Femur (tissue), 1 donor: ENCODE data around the gene RAPGEF3.
A peak's percentile ranks its signal among the peaks of the same experiment; 100 is the strongest.

ENCODE experiments used
- DNase-seq: peaks from one replicate; pipeline ENCODE4 v3.0.0-alpha.2; 2017

The RAPGEF3 gene

DNA sequence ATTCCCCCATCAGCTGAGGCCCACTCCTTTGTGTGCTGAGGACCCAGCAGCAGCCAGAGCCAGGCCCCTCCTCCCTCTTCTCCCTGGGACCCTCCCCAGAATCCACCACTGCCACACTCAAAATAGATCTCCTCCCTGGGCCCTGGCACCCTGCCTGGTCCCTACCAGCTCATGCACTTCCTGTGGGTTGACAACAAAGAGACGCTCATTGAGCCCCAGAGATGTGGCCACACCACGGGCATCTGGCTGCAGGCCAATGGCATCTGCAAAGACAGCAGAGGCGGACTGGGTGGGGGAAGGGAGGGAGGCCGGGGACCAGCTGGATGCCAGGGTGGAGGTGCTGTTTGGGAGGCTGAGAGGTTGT is 17.4 kb downstream of the RAPGEF3 start:
- peak; percentile 89 for DNase-seq

DNA sequence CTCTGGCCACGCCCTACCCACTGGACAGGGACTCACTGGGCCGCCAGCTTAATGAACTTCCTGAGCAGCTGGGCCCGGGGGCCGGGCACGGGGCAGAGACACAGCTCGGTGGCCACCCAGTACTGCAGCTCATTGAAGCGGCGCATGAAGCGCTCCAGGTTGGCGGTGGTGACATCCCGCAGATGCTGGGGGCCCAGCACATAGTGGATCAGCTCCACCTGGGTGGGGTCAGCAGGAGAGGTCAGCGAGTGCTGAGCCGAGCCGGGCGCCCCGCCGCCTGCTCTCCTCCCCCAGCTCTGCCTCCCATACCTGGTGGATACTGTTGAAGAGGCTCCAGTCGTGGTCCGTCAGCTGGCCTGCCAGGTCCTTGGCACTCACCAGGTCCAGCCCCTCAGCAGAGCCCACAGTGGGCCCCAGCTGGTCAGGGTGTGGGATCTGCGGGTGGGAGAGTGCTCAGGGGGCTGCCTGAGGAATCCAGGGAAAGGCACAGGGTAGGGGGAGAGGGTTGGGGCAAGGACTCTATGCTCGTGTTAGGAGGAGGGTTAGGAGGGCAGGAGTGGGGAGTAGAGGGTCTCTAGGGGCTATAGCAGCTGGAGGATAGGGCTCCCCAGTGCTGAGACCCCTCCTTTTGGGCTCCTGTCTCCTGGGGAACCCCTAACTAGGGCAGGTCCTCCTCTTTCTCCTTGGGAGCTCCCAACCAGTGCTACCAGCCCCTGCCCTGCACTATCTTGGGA is 17.9 kb downstream of the RAPGEF3 start:
- no peak for DNase-seq

DNA sequence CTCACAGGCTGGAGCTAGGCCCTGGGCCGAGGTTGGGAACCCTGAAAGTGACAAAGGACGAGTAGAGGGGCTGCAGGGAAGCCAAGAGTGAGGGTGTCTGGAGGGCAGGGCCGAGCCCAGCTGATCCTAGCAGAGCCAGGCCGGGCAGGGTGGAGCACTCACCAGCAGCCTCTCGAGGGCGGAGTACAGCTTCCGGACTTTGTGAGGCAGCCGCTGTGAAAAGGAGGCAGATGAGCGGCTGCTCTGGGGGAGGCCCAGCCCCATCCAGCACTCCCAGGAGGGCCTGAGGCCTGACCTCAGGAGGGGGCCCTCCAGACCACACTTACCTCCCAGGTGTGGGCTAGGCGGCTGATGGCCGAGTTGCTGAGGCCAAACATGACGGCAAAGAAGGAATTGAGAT is 18.7 kb downstream of the RAPGEF3 start:
- no peak for DNase-seq

DNA sequence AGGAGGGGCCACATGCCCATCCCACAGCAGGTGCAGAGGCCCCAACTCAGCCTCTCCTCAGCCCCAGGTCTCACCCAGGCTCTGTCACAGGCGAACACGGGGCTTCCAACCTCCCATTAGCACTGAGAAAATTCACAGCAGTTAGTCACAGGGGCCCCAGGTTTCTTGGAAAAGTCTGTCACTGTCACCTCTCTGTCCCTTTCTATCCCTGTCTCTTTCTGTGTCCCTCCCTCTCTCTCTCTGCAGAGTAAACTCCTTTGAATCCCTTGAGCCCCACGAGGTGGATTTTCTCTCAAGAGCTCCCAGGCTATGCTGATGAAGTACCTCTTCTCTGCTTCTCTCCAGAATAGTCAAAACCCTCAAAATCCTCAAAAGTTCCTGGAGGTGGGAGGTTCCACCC is 19.4 kb downstream of the RAPGEF3 start:
- DNase-seq = no peak

DNA sequence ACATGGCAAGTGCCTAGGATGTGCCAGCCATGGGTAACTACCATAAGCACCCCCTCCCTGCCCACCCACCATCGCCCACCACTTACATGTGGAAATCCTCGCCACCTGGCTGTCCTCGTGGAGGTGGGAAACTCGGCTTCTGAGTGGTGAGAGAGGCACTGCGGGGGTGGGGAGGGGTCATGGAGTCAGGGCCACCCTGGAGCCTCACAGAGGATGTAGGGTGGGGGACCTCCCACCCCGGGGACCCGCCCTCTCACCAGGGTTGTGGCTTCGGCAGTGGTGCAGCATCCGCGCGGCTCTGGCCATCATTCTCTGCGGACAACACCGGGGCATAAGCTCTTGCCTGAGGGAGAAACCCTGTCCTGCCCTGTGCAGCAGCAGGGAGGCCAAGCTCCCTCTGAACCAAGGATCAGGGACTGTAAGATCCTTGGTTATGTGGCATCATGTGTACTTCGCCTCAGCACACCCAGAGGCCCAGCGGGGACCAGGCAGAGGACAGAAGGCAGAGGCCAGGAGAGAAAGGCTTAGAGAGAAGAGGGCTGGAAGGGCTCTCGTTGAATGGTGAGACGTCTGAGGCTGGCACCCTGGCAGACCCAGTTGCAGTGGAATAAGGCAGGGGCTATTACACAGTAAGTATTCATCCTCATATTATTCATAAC is 20.6 kb downstream of the RAPGEF3 start:
- DNase-seq = no peak

DNA sequence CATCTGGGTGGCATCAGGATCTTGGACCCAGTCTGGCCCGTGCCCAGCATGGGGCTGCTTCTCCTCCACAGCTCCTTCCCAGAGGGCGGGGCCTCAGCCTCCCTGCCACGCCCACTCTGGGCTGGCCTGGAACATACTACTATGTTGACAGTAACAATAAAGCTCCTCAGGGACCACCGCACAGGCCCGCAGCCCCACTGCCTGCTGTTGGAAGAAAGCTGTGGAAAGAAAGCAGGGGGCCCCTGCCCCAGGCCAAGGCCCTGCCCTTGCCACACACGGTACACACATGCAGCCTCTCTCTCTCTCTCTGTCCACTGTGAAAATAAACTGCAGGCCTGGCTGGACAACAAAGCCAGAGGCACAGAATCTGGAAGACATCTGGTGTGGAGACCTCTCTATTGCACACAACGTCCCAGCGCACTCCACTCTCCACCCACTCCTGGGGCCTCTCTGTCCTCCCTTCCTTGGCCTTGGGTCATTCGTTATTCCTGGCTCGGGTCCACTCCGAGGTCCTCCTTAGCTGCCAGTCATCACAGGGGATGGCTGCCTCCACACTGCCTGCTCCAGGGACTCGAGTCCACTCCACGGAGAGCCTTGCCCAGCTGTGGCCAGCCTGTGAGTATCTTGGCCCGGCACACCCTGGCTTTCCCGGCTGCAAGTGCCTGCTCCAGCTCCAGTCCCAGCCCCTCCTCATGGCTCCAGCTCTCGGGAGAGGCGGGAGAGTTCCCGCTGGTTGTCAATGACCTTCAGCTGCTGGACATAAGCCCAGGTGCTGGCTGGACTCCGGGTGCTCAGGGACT is 21.6 kb downstream of the RAPGEF3 start:
- DNase-seq = peak; percentile 74

DNA sequence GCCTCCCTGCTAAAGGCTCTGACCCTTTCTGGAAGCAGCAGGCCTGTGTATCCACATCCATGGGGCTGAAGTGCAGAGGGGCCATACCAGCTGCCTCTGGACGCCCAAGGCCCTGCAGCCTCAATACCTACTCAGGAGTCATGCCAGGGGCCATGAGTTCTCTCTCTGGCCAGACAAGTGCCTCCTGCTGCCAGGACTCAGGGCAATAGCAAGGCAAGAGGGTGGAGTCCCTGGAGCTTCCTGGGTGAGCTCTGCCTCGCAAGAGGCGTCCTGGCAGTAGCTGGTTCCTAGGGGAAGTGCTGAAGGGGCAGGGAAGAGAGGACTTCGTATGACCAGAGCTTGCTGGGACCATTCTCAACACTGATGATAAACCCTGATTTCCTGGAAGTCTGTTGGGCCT is 22.5 kb downstream of the RAPGEF3 start:
- DNase-seq = no peak

DNA sequence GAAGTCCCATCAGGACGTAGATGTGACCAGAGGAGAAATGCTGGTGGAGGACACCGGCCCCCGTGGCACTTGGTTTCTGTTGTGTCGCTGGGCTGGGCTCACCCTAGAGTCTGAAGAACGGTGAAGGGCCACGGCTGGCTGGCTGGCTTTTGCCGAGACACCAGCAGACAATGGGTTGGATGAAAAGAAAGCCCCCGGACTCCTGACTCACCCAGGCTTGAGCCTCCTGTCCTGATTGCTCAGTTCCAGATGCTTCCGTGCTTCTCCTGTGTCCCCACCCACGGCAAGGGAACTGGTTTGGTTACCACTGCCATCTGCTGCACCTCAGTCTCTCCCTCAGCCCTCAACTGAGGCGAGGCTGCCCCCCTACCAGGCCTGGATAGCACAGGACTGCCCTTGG is 23.0 kb downstream of the RAPGEF3 start:
- no peak for DNase-seq

DNA sequence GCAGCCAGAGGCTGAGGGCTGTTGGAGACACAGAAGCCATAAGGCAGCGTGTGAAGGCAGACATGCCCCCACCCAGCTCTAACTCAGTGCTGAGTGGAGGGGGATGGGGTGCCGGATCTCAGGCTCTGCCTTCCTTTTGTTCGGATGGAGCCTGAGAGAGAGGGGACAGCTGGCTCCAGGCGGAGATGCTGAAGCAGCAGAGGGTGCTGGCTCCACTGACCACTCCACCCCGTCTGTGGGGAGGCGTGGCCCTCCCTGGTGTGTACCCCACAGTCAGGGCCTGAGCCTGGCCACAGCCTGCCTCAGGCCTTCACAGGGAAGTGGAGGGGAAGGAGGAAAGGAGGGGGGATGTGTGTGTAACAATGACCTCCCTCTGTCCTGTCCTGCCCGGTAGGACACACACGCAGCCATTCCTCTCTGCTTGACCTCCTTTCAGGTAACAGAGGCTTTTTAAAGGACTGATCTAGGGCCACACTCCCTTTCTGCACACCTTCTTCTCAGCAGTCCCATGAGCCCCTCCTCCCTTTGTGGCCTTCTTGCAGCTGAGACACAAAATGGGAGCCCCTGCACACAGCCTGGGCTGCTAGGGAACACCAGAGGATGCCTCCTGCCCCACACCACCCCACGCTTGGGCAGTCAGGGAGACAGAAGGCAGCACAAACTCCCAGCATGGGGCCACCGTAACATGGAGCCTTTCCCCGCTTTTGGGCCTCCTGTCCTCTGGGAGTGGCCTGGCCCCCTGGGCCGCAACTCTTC is 23.8 kb downstream of the RAPGEF3 start:
- DNase-seq = no peak

DNA sequence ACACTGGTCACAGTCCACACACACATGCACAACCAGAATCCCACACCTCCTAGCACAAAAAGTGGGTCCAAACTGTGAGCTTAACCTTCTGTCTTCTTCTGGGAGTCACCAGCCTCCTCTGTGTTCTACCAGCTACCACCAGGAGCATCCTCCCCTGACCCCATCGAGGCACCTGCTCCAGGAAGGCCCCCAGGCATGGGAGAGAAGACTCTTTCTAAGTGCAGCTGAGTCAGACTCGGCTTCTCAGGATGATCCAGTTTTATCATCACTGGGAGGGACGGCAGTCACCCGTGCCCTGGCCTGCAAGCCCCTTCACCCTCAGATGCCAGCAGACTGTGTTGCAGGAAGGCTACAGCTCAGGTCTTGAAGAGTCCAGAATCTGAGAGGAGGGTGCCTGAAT is 25.5 kb downstream of the RAPGEF3 start:
- no peak for DNase-seq

DNA sequence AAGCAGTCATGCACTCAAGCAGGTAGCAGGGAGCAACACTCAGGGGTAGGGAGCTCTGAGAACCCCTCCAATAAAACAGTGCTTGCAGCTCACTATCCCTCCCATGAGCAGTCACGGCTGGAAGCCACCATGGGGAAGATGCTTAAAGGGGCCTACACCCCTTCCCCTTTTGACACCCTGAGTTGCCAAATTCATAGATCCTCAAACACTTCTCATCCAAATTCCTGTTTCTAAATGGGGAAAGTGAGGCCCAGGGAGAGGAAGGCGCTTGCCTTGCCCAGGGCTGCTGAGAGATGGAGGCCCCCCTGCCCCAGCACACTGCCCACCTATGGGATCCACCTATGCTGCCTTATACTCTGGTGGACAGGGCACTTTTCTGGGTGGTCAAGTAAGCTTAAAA is 26.2 kb downstream of the RAPGEF3 start:
- no peak for DNase-seq

DNA sequence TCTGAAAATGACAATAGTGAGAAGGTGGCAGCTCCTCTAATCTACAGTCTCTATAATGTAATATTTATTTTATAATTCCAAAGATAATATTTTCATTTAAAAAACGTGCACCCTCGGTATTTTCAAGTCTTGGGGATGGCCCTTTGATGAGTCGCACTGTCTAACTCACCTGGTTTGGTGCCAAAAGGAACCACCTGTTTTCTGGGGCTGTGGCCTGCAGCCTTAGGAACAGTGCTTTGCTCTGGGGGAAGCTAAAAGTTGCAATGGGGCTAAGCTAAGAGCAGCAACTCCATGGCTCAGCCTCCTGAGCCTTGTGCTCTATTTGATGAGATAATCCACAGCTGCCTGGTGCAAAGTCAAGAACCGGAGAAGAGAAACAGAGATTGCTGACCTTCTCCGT is 27.0 kb downstream of the RAPGEF3 start:
- no peak for DNase-seq

DNA sequence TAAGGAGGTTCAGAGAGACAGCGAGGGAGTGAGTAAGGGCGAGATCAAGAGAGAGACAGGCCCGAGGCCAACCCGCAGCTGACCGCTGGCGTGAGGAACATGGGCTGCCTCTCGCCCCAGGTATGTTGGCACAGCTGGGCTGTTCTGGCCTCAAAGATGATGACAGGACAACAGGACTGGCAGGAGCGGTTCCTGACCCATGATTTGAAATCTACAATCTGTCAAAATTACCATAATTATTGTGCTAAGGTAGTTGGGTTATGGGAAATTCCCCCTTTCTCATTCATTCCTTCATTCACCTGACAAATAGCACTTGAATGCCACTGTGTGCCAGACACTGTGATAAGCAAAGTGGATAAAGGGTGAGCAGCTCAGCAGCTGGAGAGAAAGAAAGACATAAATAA is 28.3 kb downstream of the RAPGEF3 start:
- no peak for DNase-seq

DNA sequence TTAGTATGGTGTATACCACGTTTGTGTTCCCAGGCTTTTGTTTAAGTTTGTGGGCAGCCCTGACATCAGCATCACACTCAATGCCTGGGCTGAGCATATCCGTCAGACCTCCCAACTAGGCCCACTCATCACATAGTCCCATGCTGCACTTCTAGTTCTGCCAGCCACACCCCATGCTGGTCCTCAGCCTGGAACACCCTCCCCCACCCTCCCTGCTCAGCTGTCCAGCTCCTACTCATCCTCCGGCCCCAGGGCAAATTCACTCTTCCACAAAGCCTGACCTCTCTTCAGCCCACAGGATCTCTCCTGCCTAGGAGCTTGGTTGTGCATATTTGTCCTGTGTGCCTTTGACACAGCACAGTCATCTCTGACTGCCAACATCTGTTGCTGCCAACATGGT is 29.4 kb downstream of the RAPGEF3 start:
- DNase-seq = no peak

DNA sequence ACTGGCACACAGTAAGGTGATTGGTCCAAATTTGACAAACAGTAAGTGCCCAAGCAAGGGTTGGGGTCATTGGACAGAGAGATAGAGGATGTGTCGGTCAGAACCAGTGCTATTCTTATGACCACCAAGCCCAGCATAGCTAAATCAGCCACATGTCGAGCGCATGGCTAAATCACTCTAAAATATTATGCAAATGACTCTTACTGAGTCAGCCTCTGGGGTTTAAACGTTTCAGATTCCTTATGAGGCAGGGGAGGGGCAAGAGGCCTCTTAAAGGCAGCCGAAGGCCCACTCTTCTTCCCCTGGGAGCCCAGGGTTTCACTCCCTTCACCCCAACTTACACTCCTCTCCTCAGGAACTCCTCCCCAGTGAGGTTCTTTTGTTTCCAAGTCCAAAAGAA is 32.8 kb downstream of the RAPGEF3 start:
- no peak for DNase-seq

DNA sequence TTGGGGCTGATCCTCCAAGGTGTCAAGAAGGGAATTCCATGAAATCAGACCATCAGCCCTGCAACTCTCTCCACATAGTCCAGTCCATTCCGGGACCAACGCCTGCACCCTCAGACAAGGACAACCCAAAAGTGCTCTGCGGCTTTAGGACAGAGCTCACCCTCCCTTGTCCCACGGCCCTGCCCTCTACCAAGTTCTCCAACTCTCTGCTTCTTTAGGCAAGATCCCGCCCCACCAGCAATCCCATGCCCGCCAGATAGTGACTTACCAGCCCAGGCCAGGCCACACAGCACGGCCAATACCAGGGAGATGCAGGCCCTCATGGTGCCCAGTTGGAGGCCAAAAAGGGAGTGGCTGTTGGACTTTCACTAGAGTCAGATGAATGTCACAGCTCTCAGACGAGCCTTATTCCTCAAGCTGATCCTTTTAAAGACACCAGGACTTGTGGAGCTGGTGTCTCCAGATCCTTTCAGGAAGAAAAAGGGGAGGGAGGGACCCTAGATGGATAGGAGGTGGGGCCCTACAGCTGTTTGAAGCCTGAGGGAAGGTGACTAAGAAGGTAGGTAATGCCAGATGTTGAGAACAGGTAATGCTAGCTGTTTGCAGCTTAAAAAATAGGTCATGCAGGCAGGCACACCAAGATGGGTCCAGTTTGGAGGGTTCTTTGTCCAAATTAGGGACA is 33.4 kb downstream of the RAPGEF3 start, which contains the start of gene ENDOU:
Gene ENDOU, minus strand, starts transcription at position 400 of the 682 bp plus-strand sequence. Its CDS starts 77 bp downstream, at position 323.
- no peak for DNase-seq

DNA sequence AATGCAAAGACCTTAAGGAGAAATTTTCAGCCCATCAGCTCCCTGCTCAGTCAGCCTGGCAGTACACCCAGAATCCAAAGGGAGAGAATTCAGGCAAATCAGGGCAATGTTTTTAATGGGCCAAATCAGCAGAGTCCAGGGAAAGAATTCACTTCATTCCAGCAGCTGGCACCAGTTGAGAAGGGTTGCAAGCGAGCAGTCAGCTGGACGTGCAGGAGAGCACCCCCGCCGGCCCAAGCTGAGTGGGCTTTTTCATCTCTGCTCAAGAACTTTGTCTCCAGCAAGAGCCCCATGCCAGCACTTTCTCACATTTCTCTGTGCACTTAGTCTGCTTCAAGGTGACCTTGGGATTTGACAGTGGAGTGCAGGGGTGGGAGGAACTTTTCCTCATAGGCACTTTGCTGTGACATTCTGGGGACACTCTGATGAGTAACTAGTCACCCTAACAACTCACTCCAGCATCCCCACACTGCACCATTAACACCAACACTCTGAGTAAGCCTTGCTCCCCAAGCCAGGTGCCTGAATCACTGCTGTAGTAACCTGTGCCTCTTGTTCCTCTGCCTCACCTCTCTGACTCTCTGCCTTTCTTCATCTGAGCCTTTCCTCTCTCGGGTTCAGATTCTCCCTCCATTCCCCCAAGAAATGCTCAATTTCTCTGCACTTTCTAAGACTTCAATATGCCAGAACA is 35.6 kb downstream of the RAPGEF3 start:
- peak; percentile 10 for DNase-seq

DNA sequence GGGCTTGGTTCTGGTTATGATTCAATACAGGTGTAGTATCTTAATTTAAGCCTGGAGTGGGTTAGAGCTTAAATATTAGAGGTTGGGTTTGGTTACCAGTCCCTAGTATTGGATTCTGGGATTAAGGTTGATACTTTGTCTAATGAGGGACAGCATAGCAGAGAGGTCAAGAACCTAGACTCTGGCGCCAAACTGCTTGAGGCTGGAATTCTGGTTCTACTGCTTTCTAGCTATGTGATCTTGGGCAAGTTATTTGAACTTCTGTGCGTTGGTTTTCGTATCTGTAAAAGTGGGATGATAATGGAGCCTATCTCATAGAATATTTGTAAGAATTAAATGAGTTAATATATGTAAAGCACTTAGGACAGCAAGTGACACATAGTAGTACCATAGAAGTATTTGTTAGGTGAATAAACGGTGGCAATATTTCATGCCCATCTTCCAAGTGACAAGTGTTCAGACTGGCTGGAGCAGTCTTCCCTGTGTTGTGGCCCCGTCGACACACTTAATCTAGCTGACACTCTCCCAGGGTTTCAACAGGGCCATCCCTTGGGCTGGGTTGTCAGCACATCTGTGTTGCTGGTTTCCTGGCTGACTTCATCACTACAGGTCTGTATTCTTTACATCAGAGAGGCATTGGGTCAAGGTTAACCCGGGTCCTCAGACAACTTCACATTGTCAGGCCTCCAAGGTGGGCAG is 36.4 kb downstream of the RAPGEF3 start:
- DNase-seq = peak; percentile 6

DNA sequence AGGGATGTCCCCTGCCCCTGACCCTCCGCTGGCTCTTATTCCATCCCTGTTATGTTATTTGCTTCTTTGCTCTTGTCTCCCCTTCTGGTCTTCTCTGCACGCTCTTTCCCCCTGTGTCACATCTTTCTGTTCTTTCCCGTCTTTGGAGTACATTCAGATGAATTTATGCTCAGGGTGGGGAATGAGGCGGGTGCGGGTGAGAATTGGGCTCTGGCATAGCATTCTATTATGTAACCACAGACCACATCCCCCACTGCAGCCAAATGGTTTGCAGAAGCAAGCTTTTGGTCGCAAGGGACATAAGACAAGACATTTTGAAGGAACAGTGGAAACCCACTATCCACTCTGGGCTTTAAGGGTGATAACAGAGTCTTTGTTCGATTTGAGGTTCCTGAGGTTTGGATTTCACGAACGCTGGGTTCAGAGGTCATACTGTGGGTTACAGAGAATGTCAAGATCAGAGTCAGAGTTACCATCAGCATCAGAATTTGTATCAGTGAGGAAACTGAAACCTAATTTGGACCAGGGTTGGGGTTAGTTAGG is 37.2 kb downstream of the RAPGEF3 start:
- no peak for DNase-seq

DNA sequence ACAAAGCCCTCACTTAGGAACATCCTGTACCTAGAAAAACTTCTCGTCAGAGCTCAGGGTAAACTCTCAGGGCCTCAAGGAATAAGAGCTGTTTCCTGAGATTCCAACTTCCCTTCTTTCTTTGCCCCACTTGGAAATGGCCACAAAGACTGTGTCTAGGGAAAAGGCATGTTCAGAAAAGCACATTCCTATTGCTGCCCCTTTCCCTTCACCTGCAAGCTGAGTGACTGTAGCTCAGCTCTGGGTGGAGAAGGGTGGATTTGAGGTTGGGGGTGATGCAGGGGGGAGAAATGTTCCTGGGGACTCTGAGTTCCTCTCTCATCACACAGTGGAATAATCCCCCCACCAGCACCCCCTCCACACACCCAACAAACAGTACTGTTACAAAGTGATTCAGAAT is 40.1 kb downstream of the RAPGEF3 start:
- DNase-seq = no peak
